Urinary bladder (tissue), 4 donors: Measurements from ENCODE around the gene UCMA. TPM values are rescaled to one million over a fixed set of nuclear protein-coding genes. Genes with fewer than 3 reads are reported as not detected.

ENCODE experiments used
- DNase-seq: peaks from one replicate; pipeline ENCODE4 v3.0.0-alpha.2; 2015; ENCODE audit errors: extremely low spot score
- H3K27ac ChIP-seq: one replicate; pipeline ENCODE4 v1.5.1; 2013; ENCODE audit warnings: low read depth, mild to moderate bottlenecking, moderate library complexity
- H3K36me3 ChIP-seq: one replicate; pipeline ENCODE4 v1.6.1; 2013; ENCODE audit warnings: mild to moderate bottlenecking, moderate library complexity; ENCODE audit not compliant: insufficient read depth
- H3K4me1 ChIP-seq: one replicate; pipeline ENCODE4 v1.6.1; 2013; ENCODE audit warnings: mild to moderate bottlenecking, moderate library complexity; ENCODE audit not compliant: insufficient read depth
- H3K4me3 ChIP-seq: one replicate; pipeline ENCODE4 v1.5.1; 2013; ENCODE audit warnings: low read depth, low read length
- WGBS: extraction: QIAGEN DNeasy Blood & Tissue Kit; methylation state at CpG from one replicate; pipeline ENCODE4 v1.1.7; 2013; 5-methylcytosine and 5-hydroxymethylcytosine counted together
- polyA plus RNA-seq: library from polyadenylated mRNA; stranded (reverse); fragments of 200-250 nt; gene quantifications from one replicate; pipeline ENCODE4 v1.2.3, GENCODE V29; 2013
- small RNA-seq: library from RNA; depleted of rRNA; stranded (forward); fragments of <200 nt; gene quantifications from one replicate; pipeline ENCODE3, GENCODE V24; 2014
- total RNA-seq: library from RNA; depleted of rRNA; stranded (reverse); fragments of >200 nt; gene quantifications from one replicate; pipeline ENCODE4 v1.2.3, GENCODE V29; 2014
- donor health status: healthy with polysubstance abuse.
- donor health status: healthy.

UCMA gene
- total and polyA plus RNA-seq, 2 donors, result not detected

GRCh38 chr10:13189961-13190360, 44.2 kb downstream of the UCMA start:
- no peaks in the 10 kb centered on the region for H3K36me3 ChIP-seq
- no peak overlapping the region for H3K4me3 ChIP-seq
- DNase-seq, result no peak
- no peak overlapping the region for H3K27ac ChIP-seq
- no peaks in the 10 kb centered on the region for H3K4me1 ChIP-seq
- 38% methylated on average over 4 of the region's 4 CpGs for WGBS

GRCh38 chr10:13188593-13188992, 45.6 kb downstream of the UCMA start:
- WGBS, result 93% methylated on average over 10 of the region's 10 CpGs

GRCh38 chr10:13187135-13187534, 47.0 kb downstream of the UCMA start:
- WGBS, result over 99% methylated on average over 3 of the region's 3 CpGs
- no peak for DNase-seq
- H3K4me3 ChIP-seq, result no peak overlapping the region
- no peak overlapping the region for H3K27ac ChIP-seq
- H3K4me1 ChIP-seq, result no peaks in the 10 kb centered on the region
- H3K36me3 ChIP-seq, result no peaks in the 10 kb centered on the region

More at GRCh38 chr10:13188593-13188992, 45.6 kb downstream of the UCMA start:
- H3K4me1 ChIP-seq, result no peaks in the 10 kb centered on the region
- no peaks in the 10 kb centered on the region for H3K36me3 ChIP-seq
- no peak overlapping the region for H3K4me3 ChIP-seq
- DNase-seq, result no peak
- H3K27ac ChIP-seq, result no peak overlapping the region

- 93% methylated on average over 5 of the region's 5 CpGs for WGBS
- Histone ChIP-seq H3K27ac (no peak overlapping the region), H3K4me3 (no peak overlapping the region), H3K4me1 (no peaks in the 10 kb centered on the region), H3K36me3 (no peaks in the 10 kb centered on the region)
- no peak for DNase-seq
Observed at GRCh38 chr10:13184730-13185514, 49.3 kb downstream of the UCMA start.

- H3K27ac ChIP-seq, result no peak overlapping the region
- no peaks in the 10 kb centered on the region for H3K36me3 ChIP-seq
- no peak for DNase-seq
- no peaks in the 10 kb centered on the region for H3K4me1 ChIP-seq
- WGBS, result 85% methylated on average over 2 of the region's 2 CpGs
- no peak overlapping the region for H3K4me3 ChIP-seq
Observed at GRCh38 chr10:13184276-13184675, 49.9 kb downstream of the UCMA start.

- H3K36me3 ChIP-seq, result no peaks in the 10 kb centered on the region
- H3K27ac ChIP-seq, result no peak overlapping the region
- 97% methylated on average over 5 of the region's 5 CpGs for WGBS
- H3K4me1 ChIP-seq, result no peaks in the 10 kb centered on the region
- DNase-seq, result no peak
- H3K4me3 ChIP-seq, result no peak overlapping the region
Observed at GRCh38 chr10:13183625-13184024, 50.5 kb downstream of the UCMA start.

- H3K4me1 ChIP-seq, result no peaks in the 10 kb centered on the region
- DNase-seq, result no peak
- WGBS, result 94% methylated on average over 1 of the region's 1 CpG
Observed at GRCh38 chr10:13182424-13182823, 51.8 kb downstream of the UCMA start.

GRCh38 chr10:13180788-13181187, 53.4 kb downstream of the UCMA start:
- 97% methylated on average over 4 of the region's 4 CpGs for WGBS
- no peak for DNase-seq
- H3K4me3 ChIP-seq, result no peak overlapping the region
- no peaks in the 10 kb centered on the region for H3K36me3 ChIP-seq
- no peak overlapping the region for H3K27ac ChIP-seq
- no peaks in the 10 kb centered on the region for H3K4me1 ChIP-seq

More at GRCh38 chr10:13182424-13182823, 51.8 kb downstream of the UCMA start:
- Histone ChIP-seq H3K36me3 (no peaks in the 10 kb centered on the region), H3K27ac (no peak overlapping the region), H3K4me3 (no peak overlapping the region)

GRCh38 chr10:13173616-13174015, 60.6 kb downstream of the UCMA start:
- no peaks in the 10 kb centered on the region for H3K36me3 ChIP-seq
- no peak for DNase-seq
- 97% methylated on average over 2 of the region's 2 CpGs for WGBS
- no peak overlapping the region for H3K27ac ChIP-seq
- H3K4me1 ChIP-seq, result no peaks in the 10 kb centered on the region
- no peak overlapping the region for H3K4me3 ChIP-seq

Small RNA genes within 50 kb of the gene (small RNA-seq; reads per million reads assigned to genes)
- not detected for gene RNU6-6P

Other genes with a start within 250 kb of the UCMA start
- 22.5 TPM for gene CCDC3, start 232.7 kb downstream of the UCMA start, total RNA-seq
- gene CCDC3, start 232.7 kb downstream of the UCMA start, polyA plus RNA-seq, result 30.6 TPM
- gene OPTN, start 134.2 kb downstream of the UCMA start, total RNA-seq, result 38.5 TPM
- 54.9 TPM for gene OPTN, start 134.2 kb downstream of the UCMA start, polyA plus RNA-seq
- gene MCM10, start 72.8 kb downstream of the UCMA start, total RNA-seq, result 4.5 TPM
- gene MCM10, start 72.8 kb downstream of the UCMA start, polyA plus RNA-seq, result 0.14 TPM
- 20.8 TPM for gene PHYH, start 65.7 kb upstream of the UCMA start, total RNA-seq
- gene PHYH, start 65.7 kb upstream of the UCMA start, polyA plus RNA-seq, result 38.3 TPM
- 52.4 TPM for gene SEPHS1, start 113.9 kb upstream of the UCMA start, total RNA-seq
- gene SEPHS1, start 113.9 kb upstream of the UCMA start, polyA plus RNA-seq, result 39.9 TPM